Activated gamma-delta T cell treated with Interleukin-2 at 50 U/mL for 16 hours (primary cell): Measurements from ENCODE around the gene CFL2.
A peak's percentile ranks its signal among the peaks of the same experiment; 100 is the strongest.
"Not testable (repeated sequence)": the region's sequence is repeated elsewhere in the genome, so short reads cannot be mapped to it uniquely, and the experiment has no call there.

Source experiments
- DNase-seq: peaks from one replicate; pipeline ENCODE4 v3.0.0-alpha.2; 2020

The CFL2 gene

DNA sequence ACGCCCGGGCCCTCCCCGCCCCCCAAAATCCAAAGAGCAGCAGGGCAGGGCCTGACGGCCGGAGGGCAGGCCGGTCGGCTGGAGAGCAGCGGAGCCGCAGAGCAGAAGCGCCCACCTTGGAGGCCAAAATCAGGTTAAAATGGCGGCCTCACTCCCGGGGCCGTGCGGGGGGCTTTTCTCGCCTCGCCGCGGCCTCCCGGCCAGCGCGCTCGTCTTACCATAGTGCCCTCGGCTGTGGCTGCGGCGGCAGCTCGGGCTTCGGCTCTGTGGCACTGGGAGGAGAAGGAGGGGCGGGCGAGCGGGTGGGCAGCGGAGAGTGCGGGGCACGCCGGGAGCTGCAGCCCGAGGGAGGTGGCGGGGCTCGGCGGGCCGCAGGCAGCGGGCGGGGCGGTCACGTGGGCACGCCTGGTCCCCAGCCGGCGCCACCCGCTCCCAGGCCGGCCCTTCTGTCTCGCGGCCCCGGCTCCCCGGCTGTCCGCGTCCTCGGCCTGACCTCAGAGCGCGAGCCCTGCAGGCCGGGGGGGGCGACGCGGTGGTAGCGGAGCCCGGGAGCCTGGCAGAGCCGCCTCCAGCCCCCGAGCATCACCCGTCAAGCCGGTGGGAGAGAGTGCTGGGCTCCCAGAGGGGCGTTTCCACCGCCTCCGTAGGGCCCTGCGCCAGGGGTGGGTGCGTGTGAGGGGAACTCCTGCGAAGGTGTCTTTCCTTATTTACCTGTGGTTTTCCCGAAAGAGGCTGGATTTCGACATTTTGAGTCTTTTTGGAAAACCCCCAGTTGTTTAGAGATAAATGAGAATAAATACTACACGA is at the start of gene CFL2:
Gene CFL2 (minus strand): TSS at position 274 of the 807 bp plus-strand sequence. CDS start 53 bp downstream, at position 221.
- DNase-seq = peak; percentile 61

DNA sequence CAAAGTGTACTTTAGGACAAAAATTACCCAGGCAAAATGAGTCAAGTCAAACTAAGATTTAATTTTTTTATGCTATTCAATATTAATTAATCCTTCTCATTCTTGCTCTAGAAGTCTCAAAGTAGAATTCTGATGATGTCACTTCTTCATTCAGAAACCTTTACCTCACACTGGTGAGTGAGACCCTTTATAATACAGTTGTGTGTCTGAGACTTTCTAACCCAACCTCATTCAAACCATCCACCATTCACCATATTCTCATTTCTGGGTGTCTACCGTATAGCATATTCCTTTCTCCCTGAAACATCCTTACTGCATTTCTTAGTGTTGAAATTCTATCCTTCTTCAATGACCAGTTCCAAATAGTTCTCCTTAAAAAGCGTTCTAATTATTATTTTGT is 40.8 kb upstream of the CFL2 start:
- no peak for DNase-seq

DNA sequence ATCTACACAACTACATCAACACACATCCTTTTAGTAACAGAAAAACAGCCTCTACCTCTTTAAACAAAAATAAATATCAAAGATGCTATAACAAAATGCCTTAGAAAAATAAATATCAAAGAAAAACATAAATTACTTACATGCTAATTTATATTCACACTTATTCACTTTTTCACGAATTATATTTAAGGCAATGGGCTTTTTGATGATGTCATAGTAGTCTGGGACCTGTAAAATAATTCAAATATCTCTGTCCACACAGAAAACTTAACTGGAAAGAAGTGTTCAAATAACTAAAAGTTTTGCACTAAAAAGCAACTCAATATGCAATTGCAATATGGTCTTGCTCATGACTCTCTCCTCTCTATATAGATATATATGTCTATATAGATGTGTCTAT is 40.3 kb upstream of the CFL2 start:
- DNase-seq = no peak

DNA sequence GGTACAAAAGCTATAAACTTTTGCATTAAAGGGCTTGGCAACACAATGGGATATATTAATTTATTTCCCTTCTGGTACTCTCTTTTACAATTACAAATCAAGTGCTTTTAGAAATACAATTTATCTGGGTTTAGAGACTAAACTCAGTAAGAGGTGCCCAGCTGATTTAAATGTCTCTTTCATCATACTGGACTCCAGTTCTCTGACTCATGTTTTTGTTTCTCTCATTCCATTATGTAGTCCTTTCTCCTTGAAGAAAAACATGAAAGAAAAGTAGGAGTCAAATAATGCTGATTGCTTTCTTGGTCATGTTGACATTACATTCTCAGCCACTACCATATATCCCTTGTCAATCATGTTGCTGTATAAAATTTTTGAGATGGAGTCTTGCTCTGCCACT is 36.3 kb upstream of the CFL2 start:
- DNase-seq = no peak

DNA sequence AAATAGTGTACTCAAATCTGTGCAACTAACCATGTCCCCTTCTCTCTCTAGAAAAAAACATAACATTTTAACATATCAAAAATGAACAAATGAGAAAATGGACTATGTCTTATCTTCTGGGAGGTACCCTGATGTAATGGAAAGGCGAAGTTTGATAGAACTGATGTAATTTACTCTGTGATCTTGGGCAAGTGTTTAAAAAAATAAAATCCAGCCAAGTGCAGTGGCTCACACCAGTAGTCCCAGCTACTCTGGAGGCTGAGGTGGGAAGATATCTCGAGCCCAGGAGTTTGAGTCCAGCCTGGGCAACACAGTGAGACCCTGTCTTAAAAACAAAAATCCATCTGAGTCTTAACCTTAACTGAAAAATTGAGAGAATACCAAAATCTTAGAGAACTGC is 35.8 kb upstream of the CFL2 start:
- no peak for DNase-seq

DNA sequence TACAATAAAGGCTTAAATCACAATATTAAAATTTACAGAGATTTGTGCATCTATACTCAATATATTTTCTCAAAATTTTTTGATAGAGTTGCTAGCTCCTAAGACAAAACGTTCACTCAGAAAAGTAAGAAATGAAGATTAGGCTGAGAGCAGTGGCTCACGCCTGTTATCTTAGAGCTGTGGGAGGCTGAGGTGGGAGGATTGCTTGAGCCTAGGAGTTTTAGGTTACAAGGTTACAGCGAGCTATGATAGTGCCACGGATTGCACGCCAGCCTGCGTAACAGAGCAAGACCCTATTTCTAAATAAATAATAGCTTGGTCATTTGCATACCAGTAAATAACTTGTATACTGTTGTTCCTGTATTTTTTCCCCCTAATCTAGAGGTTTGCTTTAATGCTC is 35.0 kb upstream of the CFL2 start:
- DNase-seq = no peak

DNA sequence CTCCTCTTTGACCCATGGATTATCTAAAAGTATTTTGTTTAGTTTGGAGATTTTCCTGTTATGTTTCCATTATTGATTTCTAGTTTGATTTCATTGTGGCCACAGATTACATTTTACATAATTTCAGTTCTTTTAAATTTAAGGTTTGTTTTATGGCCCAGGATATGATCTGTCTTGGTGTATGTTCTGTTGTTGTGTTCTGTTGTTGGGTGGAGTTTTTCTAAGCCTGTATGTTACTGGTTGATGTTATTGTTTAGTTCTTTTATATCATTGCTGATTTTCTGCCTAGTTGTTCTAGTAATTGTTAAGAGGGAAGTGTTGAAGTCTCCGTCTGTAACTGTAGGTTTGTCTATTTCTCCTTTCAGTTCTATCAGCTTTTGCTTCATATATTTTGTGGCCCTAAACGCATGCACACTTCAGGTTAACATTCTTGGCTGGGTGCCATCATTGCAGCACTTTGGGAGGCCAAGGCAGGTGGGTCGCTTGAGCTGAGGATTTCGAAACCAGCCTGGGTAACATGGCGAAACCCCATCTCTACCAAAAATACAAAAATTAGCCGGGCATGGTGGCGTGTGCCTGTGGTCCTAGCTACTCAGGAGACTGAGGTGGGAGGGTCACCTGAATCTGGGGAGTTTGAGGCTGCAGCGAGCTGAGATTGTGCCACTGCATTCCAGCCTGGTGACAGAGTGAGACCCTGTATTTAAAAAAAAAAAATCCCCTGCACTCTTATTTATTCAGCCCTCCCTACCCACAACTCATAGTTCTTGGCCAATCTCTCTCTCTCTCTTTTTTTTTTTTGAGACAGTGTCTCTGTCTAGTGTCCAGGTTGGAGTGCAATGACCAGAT is 28.1 kb upstream of the CFL2 start:
- no peak for DNase-seq

DNA sequence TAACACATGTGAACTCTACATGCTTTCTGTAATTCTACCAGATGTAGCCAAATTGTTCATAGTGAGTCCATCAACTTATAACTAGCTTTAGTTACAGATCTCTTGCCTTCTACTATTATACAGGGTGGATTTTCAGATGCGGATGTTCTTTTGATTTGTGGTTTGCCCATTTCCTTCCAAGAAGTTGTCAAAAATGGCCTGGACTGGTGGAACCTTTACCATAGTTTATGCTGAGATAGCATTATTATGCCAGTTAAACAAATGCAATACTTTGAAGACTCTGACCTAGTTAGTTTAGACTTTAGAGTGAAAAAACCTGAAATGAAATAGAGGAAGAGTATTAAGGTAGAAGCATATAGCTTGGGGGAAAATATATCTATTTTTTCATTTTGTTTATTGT is 27.4 kb upstream of the CFL2 start:
- DNase-seq = no peak

DNA sequence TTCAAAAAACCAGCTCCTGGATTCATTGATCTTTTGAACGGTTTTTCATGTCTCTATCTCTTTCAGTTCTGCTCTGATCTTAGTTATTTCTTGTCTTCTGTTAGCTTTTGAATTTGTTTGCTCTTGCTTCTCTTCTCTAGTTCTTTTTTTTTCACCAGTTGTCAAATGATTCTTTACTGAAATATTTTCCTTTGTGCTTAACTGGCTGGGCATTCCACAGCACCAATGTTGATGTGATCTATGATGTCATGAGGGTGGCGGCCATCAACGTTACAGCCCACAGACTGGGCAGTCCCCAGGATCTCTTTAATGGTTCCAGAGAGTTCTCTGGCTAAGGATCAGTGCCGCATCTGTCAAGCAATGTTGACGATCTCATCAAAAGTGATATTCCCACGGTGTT is 25.7 kb upstream of the CFL2 start:
- DNase-seq = not testable (repeated sequence)

DNA sequence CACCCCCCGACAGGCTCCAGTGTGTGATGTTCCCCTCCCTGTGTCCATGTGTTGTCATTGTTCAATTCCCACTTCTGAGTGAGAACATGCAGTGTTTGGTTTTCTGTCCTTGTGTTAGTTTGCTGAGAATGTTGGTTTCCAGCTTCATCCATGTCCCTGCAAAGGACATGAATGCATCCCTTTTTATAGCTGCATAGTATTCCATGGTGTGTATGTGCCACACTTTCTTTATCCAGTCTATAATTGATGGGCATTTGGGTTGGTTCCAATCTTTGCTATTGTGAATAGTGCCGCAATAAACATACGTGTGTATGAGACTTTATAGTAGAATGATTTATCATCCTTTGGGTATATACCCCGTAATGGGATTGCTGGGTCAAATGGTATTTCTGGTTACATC is 22.7 kb upstream of the CFL2 start:
- not testable (repeated sequence) for DNase-seq

DNA sequence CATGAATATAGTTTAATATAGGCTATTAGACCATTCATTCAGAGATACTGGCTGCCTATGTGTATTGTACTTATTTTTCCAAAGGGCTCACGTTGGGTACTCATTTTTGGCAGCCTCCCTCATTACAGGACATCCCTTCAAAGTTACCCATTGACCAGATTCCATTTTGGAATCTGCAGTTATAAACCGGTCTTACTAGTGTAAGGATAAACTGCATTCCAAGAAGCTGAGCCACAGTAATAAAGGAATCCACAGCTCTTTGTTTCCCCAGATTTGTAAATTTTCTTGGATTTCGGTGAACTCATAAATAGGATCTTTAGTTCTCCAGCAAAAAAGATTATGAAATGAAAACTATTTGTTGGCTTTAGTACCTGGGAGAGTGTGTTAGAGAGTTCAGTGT is 18.9 kb upstream of the CFL2 start:
- DNase-seq = no peak

DNA sequence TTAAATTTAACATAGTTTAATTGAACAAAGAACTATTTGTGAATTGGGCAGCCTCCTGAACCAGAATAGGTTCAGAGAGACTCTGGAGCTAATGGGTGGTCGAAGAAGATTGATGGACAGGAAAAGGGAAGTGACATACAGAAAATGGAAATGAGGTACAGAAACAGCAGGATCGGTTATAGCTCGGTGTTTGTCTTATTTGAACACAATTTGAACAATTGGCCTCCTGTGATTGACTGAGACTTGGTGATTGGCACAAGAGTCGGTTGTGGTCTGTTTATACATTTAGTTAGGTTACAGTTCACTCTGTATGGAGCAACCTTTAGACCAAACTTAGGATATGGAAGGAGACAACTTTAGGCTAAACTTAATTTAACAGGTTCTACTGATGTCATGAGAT is 18.4 kb upstream of the CFL2 start:
- DNase-seq = no peak

DNA sequence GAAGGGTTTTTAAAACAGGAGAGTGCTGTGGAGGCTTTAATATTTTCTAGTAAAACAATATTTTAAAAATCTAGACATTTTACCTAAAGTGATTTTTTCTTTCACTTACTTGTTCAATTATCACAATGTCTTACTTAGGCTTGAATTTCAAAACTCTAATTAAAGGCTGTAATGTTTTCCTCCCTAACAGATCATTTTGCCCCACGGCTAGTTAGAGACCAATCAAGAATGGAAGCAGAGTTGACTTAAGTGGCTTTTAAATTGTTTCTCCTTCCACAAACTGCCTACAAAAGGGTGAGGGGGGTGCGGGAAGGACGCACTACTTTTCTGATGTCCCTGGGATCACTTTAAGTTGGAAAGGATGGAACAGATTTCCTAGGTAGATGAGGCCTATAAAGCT is 9.5 kb upstream of the CFL2 start:
- DNase-seq = no peak

DNA sequence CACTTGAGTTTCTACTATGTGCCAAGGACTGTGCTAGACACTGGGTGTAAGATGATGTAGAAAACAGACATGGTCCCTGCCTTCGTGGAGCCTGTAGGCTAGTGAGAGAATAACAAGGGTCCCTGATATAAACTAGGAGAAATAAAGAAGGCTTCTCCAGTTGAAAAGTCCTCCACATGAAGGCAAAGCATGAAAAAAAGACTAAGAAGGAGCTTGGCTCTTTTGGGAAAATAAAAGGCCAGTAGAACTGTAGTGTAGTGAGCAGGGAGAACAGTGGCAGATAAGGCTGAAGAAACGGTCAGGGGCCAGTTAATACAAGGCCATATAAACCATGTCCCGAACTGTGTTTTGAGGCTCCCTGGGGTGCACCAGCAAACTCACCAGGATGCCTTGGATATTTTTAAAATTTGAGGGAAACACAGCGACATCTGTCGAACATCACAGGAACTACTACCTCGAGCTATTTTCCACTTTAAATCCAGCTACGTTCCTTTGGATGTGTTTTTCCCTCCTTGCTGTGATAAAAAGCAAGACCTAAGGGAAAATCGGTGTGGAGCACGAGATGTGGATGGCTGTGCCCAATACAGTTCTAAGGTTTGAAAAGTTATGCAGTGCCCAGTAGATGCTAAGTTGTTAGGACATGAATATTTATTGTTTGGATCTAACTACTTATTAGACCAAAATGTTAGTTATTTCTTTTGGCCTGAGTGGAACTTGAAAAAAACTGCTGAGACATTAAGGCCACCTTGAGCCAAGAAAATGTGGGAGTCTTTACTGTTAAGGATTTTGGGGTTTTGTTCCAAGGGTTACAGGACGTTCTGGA is 8.5 kb upstream of the CFL2 start:
- peak; percentile 20 for DNase-seq

DNA sequence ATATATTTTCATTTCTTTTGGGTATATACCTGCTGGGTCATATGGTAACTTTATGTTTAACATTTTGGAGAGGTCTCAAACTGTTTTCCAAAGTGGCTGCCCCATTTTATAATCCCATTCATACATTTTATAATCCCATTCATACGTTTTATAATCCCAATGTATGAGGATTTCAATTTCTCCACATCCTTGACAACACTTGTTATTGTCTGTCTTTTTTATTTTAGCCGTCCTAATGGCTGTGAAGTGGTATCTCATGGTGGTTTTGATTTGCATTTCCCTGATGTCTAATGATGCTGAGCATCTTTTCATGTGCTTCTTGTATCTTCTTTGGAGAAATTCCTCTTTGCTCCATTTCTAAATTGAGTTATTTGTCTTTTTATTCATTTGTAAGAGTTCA is 6.7 kb upstream of the CFL2 start:
- no peak for DNase-seq

DNA sequence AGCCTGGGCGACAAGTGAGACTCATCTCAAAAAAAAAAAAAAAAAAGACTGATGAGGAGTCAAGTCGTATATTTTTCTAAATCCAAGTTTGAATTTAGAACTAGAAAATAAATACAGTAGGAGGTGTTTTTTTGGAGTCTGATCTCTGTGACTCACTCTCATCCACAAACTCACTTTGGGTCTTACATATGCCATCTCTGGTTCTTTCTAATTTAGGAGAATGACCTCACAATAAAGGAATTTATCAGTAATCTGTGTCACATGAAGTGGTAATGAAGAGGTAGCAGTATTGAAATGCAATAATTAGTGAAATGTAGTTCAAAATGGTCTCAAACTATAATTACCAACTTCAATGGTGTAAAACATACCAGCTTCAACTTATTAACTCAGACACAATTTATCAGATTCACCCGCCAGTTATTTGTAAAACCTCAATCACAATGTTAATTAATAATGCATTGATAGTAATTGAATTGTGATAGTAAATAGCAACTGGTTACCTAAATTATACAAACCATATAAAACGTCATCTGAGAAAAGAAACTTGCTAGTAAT is 4.4 kb upstream of the CFL2 start:
- no peak for DNase-seq

DNA sequence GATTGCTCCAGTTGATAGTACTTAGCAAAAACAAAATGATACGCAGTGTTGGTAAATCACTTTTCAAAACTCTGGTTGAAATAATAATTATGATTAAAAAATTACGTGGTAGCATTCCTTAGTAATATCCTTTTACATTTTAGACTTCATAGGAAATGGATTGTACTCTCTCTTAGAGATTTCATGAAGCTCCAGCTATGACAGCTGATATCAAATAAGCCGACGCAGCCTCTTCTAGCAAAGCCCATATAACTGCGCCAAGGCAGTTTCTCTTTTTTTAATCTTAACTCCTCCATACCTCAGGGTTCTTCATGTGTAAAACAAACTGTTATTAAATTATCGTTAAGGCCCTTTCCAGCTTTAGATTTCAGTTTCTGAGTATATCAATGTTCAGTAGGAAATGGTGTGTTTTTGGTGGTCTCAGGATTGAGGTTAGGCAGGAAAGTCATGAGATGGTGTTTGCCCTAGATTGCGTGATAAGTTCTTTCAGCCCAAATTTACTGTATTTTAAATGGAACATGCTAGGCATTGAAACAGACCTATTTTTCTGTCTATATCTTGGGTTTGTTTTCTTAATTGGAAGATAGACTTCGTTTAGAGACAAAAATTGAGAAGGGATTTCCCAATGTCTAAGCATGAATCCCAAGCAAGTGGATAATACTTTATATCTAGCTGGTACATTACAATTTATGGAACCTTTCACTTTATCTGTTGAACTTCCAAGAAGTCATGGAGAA is 902 bp upstream of the CFL2 start:
- no peak for DNase-seq

DNA sequence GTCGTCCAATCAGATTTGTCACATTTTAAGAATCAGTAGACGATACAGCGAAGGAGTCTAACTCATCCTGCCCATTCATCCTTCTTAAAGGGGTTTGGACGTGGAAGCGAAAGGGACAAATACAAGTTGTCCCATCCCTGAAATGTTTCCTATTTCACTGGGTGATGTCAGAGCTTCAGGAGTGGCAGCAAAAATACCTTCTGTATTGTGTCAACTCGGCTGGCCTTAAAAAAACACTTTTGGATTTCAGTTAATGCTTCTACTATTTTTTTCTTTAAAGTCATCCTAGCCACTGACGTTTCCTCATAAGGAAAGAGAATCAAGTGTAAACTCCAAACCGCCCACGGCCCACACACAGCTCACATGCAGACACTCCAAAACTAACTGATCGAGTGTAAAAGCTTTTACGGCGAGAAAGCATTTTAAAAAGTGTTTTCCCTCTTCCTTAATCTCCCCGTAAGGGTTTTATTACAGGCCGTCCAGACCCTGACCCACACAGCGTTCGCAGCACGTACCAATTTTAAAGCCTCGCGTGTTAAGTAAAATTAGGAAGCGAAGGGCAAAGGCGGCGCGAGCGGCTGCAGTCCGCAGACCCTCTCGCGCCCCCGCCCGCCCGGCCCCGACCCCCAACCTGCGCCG is 593 bp downstream of the CFL2 start:
- no peak for DNase-seq

DNA sequence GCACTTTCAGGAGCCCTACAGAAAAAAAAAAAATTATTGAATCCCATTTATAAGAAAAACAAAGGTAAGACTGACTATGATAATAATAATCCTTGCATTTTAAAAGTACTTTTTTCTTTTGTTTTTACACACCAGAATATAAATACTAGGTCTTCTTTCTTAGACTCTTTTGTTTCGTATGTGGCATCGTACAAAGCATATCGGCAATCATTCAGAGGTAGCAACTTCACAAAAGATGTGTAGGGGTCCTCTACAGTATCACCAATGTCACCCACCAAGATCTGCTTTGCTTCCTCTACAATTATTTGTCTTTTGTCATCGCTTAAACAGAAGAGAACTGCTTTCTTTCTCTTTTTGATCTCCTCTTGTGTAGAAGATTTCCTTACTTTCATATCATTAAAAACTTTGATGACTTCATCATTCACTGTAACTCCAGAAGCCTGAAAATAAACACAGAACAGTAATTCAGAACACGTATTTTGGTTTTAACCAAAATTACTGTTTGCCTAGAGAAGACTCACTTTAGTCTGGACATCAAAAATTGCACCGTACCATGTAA is 1.2 kb downstream of the CFL2 start:
- no peak for DNase-seq

DNA sequence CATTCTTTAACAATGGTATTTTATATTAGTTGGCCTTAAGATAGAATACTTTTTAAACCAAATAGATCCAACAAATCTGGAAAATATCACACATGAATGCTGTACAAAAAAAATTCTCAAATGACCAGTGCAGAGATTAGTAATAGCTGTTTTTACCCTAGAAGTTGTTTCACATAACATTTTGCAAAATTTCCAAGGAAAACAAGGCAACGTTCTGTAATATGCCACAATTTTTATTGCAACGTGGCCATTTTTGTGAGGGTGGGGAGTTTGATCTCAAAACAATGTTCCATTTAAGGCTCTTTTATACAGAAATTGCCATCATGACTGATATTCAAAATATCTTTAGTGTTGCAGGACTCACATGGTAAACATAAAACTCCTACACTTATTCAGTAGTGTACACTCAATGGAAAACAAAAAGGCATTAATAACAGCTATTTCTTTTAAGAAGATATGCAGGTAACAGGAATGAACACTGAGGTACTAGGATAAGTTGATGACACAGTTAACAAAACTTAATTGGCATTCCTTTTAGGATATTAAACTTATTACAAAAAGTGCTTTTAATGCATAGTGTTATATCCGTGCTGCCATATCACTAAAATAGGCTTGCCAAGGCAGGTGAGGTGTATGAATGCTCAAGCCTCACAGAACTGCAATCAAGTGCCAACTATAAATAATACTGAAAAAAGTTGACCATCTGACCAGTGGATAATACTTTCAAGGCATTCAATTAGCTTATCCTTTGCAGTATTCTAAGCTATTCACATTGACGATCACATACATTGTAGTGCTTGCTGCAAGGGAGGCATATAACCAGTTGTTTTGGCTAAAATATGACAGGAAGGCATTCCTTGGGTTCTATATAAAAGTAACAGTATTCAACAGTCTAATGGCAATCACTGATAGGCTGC is 2.3 kb downstream of the CFL2 start:
- no peak for DNase-seq
